Body of pancreas (tissue), 4 donors: Measurements from ENCODE around the gene PSEN1. TPM values are rescaled to one million over a fixed set of nuclear protein-coding genes. Genes with fewer than 3 reads are reported as not detected.
"Not testable (repeated sequence)": the region's sequence is repeated elsewhere in the genome, so short reads cannot be mapped to it uniquely, and the experiment has no call there.

ENCODE experiments used
- ATAC-seq: fragments of 150-250 bp; one replicate; pipeline ENCODE4 v1.9.1; 2016
- DNase-seq, 4 donors: peaks; one replicate each; pipeline ENCODE4 v3.0.0-alpha.2; 2019
- H3K27ac ChIP-seq, 4 donors: fragments of 200-600 bp; sonication (generic); 1 replicate in 3 of 4; 2 replicates in 1 of 4; pipeline versions ENCODE4 v1.5.1 to v1.6.1; 2016 to 2019; ENCODE audit warnings: mild to moderate bottlenecking in 1 of 4, mixed read lengths in 1 of 4, moderate library complexity in 1 of 4
- H3K27me3 ChIP-seq, 2 donors: fragments of 200-600 bp; sonication (generic); one replicate each; pipeline ENCODE4 v1.6.0; 2016; ENCODE audit warnings: mild to moderate bottlenecking in 1 of 2
- H3K36me3 ChIP-seq, 2 donors: fragments of 200-600 bp; sonication (generic); replicated peaks in 1 of 2; 2 replicates each; pipeline ENCODE4 v1.5.1; 2016; ENCODE audit warnings: low read depth in 2 of 2; ENCODE audit not compliant: insufficient read depth in 1 of 2
- H3K4me1 ChIP-seq: fragments of 200-600 bp; sonication (generic); one replicate; pipeline ENCODE4 v1.6.0; 2016
- H3K4me3 ChIP-seq, 2 donors: fragments of 200-600 bp; sonication (generic); 1 replicate in 1 of 2; 2 replicates in 1 of 2; pipeline ENCODE4 v1.5.1; 2016 to 2019
- H3K9me3 ChIP-seq, 3 donors: fragments of 200-600 bp; sonication (generic); 1 replicate in 2 of 3; 2 replicates in 1 of 3; pipeline ENCODE4 v1.5.1; 2016
- POLR2A ChIP-seq, 3 donors: fragments of 450-650 bp; IDR thresholded peaks; one replicate each; pipeline ENCODE4 v1.6.1; 2016; ENCODE audit warnings: antibody characterized with exemption in 3 of 3, mild to moderate bottlenecking in 2 of 3
- WGBS, 2 donors: methylation state at CpG; one replicate each; pipeline ENCODE4 v1.1.5; 2017; 5-methylcytosine and 5-hydroxymethylcytosine counted together
- intact Hi-C: fragments of 100-400 bp; cut with DNase I; formaldehyde crosslinking; loops from one replicate; pipeline ENCODE4 v1.15.1; 2023
- total RNA-seq, 2 donors: library from RNA; depleted of rRNA; stranded (reverse); fragments of >200 nt; gene quantifications; one replicate each; pipeline ENCODE4 v1.1.0, GENCODE V29; 2016
- TF ChIP-seq, protein P1 (sequence below), 7 experiments: fragments of 450-650 bp in 4 of 7; fragments of 200-600 bp in 3 of 7; sonication (generic) in 3 of 7; IDR thresholded peaks; one replicate each; pipeline ENCODE4 v1.5.1; 2016 to 2019; ENCODE audit warnings: antibody characterized with exemption in 7 of 7

PSEN1 gene
- total RNA-seq, 2 donors from 2014 or later = 14.2 to 21.8 TPM

DNA sequence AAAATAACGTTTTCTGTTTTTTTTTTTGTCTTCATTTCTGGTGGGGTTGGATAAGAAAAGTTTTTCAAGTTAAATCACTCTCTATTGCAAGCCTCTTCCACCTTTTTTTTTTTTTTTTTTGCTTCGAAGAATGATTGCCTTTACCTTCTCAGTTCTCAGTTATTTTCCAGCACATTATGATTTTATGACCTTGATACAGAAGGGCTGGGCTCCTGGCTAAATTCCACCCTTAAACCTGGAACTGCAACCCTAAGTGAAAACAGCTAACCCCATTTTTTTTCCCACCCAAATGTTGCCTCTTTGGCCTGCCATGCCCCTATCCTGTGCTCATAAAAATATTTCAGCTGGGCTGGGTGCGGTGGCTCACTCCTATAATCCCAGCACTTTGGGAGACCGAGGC, 31.4 kb downstream of the PSEN1 start:
- intact Hi-C loops = no loop called here

DNA sequence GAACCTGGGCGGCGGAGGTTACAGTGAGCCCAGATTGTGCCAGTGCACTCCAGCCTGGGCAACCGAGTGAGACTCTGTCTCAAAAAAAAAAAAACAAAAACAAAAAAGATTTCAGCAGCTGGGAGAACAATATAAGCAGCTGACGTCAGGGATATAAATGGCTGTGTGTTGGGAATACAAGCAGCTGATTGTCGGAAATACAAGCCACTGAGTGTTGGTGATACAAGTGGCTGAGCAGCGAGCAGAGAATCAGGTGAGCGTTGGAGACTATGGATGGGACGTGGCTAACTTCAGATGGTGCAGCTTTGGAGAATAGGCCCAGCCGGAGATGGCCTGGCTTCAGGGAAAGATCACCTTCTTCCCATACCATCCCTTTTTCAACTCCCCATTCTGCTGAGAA, 32.0 kb downstream of the PSEN1 start:
- DNase-seq (no peak), ATAC-seq (no peak)
- H3K9me3 ChIP-seq = no peaks in the 10 kb centered on the region
- no peak overlapping the region for H3K4me3 ChIP-seq
- intact Hi-C loops = no loop called here
- H3K27ac ChIP-seq = no peak overlapping the region
- H3K27me3 ChIP-seq = no peaks in the 10 kb centered on the region
- no peaks in the 10 kb centered on the region for H3K4me1 ChIP-seq
- peaks cover 0 to 13% of the 10 kb centered on the region in 2 donors for H3K36me3 ChIP-seq
- WGBS, 2 donors = 88 to 90% methylated on average over 9 of the region's 9 CpGs
- TF ChIP-seq, protein P1, sequence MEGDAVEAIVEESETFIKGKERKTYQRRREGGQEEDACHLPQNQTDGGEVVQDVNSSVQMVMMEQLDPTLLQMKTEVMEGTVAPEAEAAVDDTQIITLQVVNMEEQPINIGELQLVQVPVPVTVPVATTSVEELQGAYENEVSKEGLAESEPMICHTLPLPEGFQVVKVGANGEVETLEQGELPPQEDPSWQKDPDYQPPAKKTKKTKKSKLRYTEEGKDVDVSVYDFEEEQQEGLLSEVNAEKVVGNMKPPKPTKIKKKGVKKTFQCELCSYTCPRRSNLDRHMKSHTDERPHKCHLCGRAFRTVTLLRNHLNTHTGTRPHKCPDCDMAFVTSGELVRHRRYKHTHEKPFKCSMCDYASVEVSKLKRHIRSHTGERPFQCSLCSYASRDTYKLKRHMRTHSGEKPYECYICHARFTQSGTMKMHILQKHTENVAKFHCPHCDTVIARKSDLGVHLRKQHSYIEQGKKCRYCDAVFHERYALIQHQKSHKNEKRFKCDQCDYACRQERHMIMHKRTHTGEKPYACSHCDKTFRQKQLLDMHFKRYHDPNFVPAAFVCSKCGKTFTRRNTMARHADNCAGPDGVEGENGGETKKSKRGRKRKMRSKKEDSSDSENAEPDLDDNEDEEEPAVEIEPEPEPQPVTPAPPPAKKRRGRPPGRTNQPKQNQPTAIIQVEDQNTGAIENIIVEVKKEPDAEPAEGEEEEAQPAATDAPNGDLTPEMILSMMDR (IDR thresholded peaks at IDR 0.05) = no peak

More for the DNA sequence above, 31.4 kb downstream of the PSEN1 start:
- Histone ChIP-seq H3K36me3 (peaks cover 0 to 13% of the 10 kb centered on the region in 2 donors), H3K4me3 (no peak overlapping the region), H3K27ac (no peak overlapping the region), H3K4me1 (no peaks in the 10 kb centered on the region), H3K27me3 (no peaks in the 10 kb centered on the region), H3K9me3 (no peaks in the 10 kb centered on the region)
- DNase-seq = no peak
- ATAC-seq = no peak
- 63 to 65% methylated on average over 4 of the region's 4 CpGs for WGBS, 2 donors
- TF ChIP-seq, protein P1 (IDR thresholded peaks at IDR 0.05) = no peak
- TF ChIP-seq POLR2A (IDR thresholded peaks at IDR 0.05) = no peak

DNA sequence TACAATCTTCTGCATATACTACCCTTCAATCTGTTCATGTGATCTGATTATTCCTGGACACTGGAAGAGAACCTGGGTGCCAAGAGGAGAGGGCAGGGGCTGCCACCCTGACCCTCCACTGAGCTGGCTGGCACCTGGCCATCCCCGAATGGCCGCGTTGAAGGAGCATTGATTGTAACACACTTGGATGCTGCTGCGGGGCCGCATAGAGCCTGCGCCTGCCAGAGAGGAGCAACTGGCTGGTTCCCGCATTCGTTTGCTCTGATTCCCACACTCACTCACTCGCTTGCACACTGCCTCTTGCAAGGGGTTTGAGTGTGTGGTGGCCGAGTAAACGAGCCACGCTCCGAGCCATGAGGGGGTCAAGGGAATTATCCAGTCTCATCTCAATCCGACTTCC, 32.4 kb downstream of the PSEN1 start:
- no peak for TF ChIP-seq POLR2A (IDR thresholded peaks at IDR 0.05)
- TF ChIP-seq, protein P1 (IDR thresholded peaks at IDR 0.05) = no peak
- Histone ChIP-seq H3K27ac (no peak overlapping the region), H3K4me1 (no peaks in the 10 kb centered on the region), H3K27me3 (no peaks in the 10 kb centered on the region), H3K9me3 (no peaks in the 10 kb centered on the region), H3K4me3 (no peak overlapping the region), H3K36me3 (peaks cover 0 to 13% of the 10 kb centered on the region in 2 donors)
- WGBS, 2 donors = 75 to 80% methylated on average over 11 to 14 of the region's 14 CpGs
- intact Hi-C loops = no loop called here
- DNase-seq (peak in 1 of 4 donors; percentile 12), ATAC-seq (no peak)

DNA sequence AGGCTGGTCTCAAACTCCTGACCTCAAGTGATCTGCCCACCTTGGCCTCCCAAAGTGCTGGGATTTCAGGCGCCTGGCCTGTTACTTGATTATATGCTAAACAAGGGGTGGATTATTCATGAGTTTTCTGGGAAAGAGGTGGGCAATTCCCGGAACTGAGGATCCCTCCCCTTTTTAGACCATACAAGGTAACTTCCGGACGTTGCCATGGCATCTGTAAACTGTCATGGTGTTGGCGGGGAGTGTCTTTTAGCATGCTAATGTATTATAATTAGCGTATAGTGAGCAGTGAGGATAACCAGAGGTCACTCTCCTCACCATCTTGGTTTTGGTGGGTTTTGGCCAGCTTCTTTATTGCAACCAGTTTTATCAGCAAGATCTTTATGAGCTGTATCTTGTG, 33.5 kb downstream of the PSEN1 start:
- WGBS, 2 donors = 85 to 95% methylated on average over 6 of the region's 6 CpGs
- ATAC-seq, intact Hi-C loops, H3K9me3 ChIP-seq, H3K4me3 ChIP-seq, H3K27ac ChIP-seq, H3K4me1 ChIP-seq, H3K27me3 ChIP-seq, DNase-seq: not testable (repeated sequence)
- H3K36me3 ChIP-seq = peaks cover 0 to 16% of the 10 kb centered on the region in 2 donors

DNA sequence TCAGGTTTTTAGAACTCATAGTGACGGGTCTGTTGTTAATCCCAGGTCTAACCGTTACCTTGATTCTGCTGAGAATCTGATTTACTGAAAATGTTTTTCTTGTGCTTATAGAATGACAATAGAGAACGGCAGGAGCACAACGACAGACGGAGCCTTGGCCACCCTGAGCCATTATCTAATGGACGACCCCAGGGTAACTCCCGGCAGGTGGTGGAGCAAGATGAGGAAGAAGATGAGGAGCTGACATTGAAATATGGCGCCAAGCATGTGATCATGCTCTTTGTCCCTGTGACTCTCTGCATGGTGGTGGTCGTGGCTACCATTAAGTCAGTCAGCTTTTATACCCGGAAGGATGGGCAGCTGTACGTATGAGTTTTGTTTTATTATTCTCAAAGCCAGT, 34.4 kb downstream of the PSEN1 start:
- Histone ChIP-seq H3K4me3 (no peak overlapping the region), H3K4me1 (no peaks in the 10 kb centered on the region), H3K27ac (no peak overlapping the region), H3K9me3 (no peaks in the 10 kb centered on the region), H3K36me3 (peaks cover 0 to 17% of the 10 kb centered on the region in 2 donors), H3K27me3 (no peaks in the 10 kb centered on the region)
- intact Hi-C loops = no loop called here
- TF ChIP-seq POLR2A (IDR thresholded peaks at IDR 0.05) = no peak
- TF ChIP-seq, protein P1 (IDR thresholded peaks at IDR 0.05) = no peak
- WGBS, 2 donors = 88 to 91% methylated on average over 11 of the region's 11 CpGs
- ATAC-seq = no peak
- no peak for DNase-seq
